Measurements from ENCODE around the gene PRPF6. TPM values are rescaled to one million over a fixed set of nuclear protein-coding genes. Genes with fewer than 3 reads are reported as not detected.

The PRPF6 gene
- total and polyA plus RNA-seq, 2 of the 13 experiments (the other 11 are each of a cell fraction or from before 2014, with no cell fraction given): 63.7 to 101 TPM

DNA sequence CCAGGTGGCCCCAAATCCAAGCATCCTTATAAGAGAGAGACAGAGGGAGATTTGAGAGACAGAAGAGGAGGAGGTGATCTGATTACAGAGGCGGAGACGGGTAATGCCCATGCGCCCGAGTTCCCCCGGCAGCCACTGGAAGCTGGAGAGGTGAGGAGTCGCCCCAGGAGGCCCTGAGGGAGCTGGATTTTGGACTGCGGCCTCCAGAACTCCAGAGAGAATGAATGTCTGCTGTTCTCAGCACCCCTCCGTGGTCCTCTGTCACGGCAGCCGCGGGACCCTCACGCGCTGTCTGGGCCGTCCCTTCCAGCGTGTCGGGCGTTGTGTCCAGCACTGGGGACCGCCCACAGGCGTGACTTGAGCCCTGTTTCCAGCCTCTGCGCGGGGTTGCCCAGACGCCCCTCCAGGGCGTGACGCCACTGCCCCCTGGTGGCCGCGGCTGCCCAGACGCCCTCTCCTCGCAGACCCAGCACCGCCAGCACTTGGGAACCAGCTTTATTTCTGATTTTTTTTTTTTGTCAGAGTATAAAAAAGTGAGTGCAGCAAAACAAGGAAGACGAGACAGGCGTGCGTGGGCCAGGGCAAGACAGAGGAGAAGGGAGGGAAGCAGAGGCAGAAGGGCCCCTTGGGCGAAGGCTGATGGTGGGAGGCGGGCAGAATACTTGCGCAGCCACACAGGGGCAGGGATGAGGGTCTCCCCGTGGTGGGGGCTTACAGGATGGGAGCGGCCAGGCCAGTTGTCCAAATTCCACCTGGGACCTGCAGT, 7.1 kb upstream of the PRPF6 start (continued):
- TF ChIP-seq, protein P1, sequence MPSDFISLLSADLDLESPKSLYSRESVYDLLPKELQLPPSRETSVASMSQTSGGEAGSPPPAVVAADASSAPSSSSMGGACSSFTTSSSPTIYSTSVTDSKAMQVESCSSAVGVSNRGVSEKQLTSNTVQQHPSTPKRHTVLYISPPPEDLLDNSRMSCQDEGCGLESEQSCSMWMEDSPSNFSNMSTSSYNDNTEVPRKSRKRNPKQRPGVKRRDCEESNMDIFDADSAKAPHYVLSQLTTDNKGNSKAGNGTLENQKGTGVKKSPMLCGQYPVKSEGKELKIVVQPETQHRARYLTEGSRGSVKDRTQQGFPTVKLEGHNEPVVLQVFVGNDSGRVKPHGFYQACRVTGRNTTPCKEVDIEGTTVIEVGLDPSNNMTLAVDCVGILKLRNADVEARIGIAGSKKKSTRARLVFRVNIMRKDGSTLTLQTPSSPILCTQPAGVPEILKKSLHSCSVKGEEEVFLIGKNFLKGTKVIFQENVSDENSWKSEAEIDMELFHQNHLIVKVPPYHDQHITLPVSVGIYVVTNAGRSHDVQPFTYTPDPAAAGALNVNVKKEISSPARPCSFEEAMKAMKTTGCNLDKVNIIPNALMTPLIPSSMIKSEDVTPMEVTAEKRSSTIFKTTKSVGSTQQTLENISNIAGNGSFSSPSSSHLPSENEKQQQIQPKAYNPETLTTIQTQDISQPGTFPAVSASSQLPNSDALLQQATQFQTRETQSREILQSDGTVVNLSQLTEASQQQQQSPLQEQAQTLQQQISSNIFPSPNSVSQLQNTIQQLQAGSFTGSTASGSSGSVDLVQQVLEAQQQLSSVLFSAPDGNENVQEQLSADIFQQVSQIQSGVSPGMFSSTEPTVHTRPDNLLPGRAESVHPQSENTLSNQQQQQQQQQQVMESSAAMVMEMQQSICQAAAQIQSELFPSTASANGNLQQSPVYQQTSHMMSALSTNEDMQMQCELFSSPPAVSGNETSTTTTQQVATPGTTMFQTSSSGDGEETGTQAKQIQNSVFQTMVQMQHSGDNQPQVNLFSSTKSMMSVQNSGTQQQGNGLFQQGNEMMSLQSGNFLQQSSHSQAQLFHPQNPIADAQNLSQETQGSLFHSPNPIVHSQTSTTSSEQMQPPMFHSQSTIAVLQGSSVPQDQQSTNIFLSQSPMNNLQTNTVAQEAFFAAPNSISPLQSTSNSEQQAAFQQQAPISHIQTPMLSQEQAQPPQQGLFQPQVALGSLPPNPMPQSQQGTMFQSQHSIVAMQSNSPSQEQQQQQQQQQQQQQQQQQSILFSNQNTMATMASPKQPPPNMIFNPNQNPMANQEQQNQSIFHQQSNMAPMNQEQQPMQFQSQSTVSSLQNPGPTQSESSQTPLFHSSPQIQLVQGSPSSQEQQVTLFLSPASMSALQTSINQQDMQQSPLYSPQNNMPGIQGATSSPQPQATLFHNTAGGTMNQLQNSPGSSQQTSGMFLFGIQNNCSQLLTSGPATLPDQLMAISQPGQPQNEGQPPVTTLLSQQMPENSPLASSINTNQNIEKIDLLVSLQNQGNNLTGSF (CRISPR knock-in tag; IDR thresholded peaks at IDR 0.05): peak; percentile 86; the same call in 1 of the 2 replicates
- peak; percentile 44; the same call in 1 of the 2 replicates for TF ChIP-seq NR2C2 (CRISPR knock-in tag; IDR thresholded peaks at IDR 0.05; ENCODE audit: borderline replicate concordance)
- TF ChIP-seq ZNF674 (CRISPR knock-in tag; IDR thresholded peaks at IDR 0.05; ENCODE audit: low read depth): no peak
- no peak for TF ChIP-seq USF2 (IDR thresholded peaks at IDR 0.05; ENCODE audit: low read depth, low read length)
- no peak; the same call in 1 of the 2 replicates for TF ChIP-seq USF2 (CRISPR knock-in tag; IDR thresholded peaks at IDR 0.05; ENCODE audit: borderline replicate concordance)
- TF ChIP-seq ZNF747 (CRISPR knock-in tag; IDR thresholded peaks at IDR 0.05; ENCODE audit: borderline replicate concordance): peak; percentile 66; the same call in 1 of the 2 replicates
- TF ChIP-seq, protein P2, sequence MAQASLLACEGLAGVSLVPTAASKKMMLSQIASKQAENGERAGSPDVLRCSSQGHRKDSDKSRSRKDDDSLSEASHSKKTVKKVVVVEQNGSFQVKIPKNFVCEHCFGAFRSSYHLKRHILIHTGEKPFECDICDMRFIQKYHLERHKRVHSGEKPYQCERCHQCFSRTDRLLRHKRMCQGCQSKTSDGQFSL (CRISPR knock-in tag; IDR thresholded peaks at IDR 0.05): peak; percentile 73; the same call in 1 of the 2 replicates
- TF ChIP-seq GFI1 (CRISPR knock-in tag; IDR thresholded peaks at IDR 0.05; ENCODE audit: borderline replicate concordance): peak; percentile 66
- TF ChIP-seq, protein P3, sequence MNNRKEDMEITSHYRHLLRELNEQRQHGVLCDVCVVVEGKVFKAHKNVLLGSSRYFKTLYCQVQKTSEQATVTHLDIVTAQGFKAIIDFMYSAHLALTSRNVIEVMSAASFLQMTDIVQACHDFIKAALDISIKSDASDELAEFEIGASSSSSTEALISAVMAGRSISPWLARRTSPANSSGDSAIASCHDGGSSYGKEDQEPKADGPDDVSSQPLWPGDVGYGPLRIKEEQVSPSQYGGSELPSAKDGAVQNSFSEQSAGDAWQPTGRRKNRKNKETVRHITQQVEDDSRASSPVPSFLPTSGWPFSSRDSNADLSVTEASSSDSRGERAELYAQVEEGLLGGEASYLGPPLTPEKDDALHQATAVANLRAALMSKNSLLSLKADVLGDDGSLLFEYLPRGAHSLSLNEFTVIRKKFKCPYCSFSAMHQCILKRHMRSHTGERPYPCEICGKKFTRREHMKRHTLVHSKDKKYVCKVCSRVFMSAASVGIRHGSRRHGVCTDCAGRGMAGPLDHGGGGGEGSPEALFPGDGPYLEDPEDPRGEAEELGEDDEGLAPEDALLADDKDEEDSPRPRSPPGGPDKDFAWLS (CRISPR knock-in tag; IDR thresholded peaks at IDR 0.05; ENCODE audit: borderline replicate concordance): peak; percentile 66; the same call in 1 of the 2 replicates
- no peak for TF ChIP-seq JDP2 (CRISPR knock-in tag; IDR thresholded peaks at IDR 0.05; ENCODE audit: borderline replicate concordance)
- no peak for TF ChIP-seq ZNF790 (CRISPR knock-in tag; IDR thresholded peaks at IDR 0.05; ENCODE audit: borderline replicate concordance)
- peak; percentile 54; the same call in 1 of the 2 replicates for TF ChIP-seq ZNF251 (CRISPR knock-in tag; IDR thresholded peaks at IDR 0.05)
- TF ChIP-seq ZNF660 (CRISPR knock-in tag; IDR thresholded peaks at IDR 0.05; ENCODE audit: borderline replicate concordance, low read depth): peak; percentile 62; the same call in 1 of the 2 replicates
- no peak for TF ChIP-seq NFKBIZ (CRISPR knock-in tag; IDR thresholded peaks at IDR 0.05)
- no peak for TF ChIP-seq ZNF496 (CRISPR knock-in tag; IDR thresholded peaks at IDR 0.05; ENCODE audit: insufficient replicate concordance)
- peak; percentile 92 for TF ChIP-seq ETV6 (CRISPR knock-in tag; conservative IDR thresholded peaks at IDR 0.05)

Data from HepG2 (cell line).